ENCODE data around the gene C19orf47.
"Not testable (repeated sequence)": the region's sequence is repeated elsewhere in the genome, so short reads cannot be mapped to it uniquely, and the experiment has no call there.

C19orf47 gene

DNA sequence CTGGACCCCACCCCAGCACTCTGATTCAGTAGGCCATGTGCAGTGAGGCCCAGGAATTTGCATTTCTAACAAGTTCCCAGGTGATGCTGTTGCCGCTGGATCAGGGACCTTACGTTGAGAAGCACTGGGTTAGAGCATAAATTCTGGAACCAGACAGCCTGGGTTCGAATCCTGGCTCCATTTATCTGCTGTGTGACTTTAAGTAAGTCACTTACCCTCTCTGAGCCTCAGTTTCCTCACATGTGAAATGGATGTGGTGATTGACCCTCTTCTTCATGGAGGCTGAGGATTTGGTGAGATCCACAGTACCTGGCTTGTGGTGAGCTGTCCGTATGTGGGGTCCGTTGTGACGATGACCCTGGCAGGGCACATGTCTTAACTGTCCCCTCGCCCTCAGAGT, 25.9 kb upstream of the C19orf47 start:
- no peak for DNase-seq

GRCh38 chr19:40371802-40372122, 23.6 kb upstream of the C19orf47 start:
- no peak for DNase-seq

- DNase-seq: no peak
Observed at GRCh38 chr19:40370997-40371801, 23.0 kb upstream of the C19orf47 start.

DNA sequence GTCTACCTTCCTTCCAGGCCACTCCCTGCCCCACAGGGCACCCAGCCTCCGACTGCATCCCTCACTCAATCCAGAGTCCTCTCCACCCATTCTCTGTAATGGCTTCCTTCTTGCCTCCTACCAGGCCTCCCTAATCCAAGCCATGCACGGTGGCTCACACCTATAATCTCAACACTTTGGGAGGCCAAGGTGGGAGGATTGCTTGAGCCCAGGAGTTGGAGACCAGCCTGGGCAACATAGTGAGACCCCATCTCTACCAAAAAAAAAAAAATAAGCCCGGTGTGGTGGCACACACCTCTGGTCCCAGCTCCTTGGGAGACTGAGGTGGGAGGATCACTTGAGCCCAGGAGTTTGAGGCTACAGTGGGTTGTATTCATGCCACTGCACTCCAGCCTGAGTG, 22.1 kb upstream of the C19orf47 start:
- DNase-seq: not testable (repeated sequence)

DNA sequence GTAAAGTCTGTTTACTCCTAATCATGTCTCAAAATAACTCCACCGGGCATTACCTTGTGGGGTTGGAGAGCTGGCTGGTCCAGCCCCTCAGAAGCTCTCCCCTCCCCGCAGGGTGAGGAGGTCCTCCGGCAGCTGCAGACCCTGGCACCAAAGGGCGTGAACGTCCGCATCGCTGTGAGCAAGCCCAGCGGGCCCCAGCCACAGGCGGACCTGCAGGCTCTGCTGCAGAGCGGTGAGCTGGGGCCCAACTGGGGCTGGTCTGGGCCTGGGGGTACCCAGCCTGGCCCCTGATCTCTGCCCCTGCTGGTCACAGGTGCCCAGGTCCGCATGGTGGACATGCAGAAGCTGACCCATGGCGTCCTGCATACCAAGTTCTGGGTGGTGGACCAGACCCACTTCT, 21.6 kb upstream of the C19orf47 start:
- no peak for DNase-seq

DNA sequence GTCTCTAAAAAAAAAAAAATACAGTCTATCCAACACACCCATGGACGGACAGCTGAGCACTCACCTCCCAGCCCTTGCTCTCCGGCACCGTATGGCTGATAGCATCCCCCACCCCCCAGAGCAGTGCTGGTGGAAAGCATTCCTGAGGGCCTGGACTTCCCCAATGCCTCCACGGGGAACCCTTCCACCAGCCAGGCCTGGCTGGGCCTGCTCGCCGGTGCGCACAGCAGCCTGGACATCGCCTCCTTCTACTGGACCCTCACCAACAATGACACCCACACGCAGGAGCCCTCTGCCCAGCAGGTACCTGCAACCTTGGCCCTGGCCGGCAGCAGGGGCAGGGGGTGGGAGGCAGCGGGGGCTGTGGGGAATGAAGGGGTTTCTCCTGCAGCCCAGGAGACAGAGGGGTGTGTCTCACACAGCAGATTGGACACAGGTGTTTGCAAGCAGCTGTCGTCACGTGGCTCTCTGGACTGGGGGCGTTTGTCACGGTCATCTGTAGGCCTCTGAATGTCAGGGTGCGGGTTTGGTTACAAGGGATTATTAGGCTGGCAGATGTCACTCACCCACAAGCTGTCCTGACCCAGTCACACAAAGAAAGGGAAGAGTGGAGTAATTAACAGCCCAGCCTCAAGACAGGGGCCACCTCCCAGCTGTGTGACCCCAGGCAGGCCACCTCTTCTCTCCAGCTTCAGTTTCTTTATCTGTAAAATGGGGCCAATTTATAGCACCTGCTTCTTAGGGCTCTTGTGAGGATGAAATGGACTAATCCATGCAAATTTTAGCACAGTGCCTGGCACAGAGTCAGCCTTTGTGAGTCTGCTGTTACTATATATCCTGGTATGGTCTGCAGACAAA, 19.6 kb upstream of the C19orf47 start:
- DNase-seq: no peak

- DNase-seq: no peak
Observed at GRCh38 chr19:40366697-40367561, 18.7 kb upstream of the C19orf47 start.

GRCh38 chr19:40365613-40366401, 17.6 kb upstream of the C19orf47 start:
- DNase-seq: no peak

- no peak for DNase-seq
Observed at GRCh38 chr19:40365010-40365409, 16.8 kb upstream of the C19orf47 start.

DNA sequence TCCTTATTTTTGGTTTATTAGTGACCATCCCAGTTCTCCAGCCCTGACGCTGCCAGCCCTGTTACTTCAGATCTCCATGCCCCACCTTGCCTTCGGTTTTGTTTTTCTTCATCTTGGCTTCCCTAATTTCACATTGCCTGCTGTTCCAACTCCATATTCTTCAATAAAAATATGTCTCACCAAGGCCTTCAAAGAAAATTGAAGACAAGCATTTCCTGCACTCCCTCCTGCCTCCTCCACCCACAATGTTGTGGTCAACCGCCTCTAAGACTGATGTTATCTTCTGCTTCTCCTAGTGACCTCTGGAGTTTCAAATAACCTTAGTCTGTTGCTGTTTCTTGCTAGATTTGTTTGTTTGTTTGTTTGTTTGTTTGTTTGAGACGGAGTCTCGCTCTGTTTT, 14.9 kb upstream of the C19orf47 start:
- DNase-seq: no peak

GRCh38 chr19:40362160-40362559, 14.0 kb upstream of the C19orf47 start:
- no peak for DNase-seq

DNA sequence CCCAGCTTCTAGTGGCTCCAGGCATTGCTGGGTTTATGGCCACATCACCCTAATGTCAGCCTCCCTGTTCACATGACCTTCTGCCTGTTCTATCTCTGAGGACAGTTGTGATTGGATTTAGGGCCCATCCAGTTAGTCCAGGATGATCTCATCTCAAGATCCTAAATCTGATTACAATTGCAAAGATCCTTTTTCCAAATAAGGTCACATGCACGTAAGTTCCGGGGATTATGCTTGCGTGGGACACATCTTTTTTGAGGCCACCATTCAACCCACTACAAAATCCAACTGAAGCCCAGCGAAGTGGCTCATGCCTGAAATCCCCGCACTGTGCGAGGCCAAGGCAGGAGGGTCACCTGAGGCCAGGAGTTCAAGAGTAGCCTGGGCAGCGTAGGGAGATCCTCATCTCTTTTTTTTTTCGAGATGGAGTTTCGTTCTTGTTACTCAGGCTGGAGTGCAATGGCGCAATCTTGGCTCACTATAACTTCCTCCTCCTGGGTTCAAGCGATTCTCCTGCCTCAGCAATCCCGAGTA, 12.6 kb upstream of the C19orf47 start:
- no peak for DNase-seq

DNA sequence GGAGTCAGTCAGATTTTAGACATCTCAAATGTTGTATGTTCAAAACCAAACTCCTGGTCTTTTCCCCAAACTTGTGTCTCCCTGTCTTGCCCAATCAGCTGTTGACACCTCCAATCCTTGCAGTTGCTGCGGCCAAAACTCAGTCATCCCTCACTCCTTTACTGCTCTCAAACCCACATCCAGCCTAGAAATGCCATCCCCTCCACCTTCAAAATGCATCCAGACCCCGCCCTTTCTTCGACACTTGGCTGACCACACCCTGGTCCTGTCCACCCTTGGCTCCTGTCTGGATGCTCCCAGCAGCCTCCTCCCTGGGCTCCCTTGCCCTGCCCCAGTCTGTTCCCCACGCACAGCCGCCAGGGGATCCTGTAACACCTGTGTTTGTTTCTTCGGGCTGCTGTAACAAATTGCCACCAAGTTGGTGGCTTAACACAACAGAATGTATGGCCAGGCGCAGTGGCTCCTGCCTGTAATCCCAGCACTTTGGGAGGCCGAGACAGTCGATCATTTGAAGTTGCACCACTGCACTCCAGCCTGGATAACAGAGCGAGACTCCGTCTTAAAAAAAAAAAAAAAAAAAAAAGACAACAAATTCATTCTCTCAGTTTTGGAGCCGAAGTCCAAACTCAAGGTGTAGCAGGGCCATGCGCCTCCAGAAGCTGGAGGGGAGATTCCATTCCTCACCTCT, 12.0 kb upstream of the C19orf47 start:
- DNase-seq: no peak

DNA sequence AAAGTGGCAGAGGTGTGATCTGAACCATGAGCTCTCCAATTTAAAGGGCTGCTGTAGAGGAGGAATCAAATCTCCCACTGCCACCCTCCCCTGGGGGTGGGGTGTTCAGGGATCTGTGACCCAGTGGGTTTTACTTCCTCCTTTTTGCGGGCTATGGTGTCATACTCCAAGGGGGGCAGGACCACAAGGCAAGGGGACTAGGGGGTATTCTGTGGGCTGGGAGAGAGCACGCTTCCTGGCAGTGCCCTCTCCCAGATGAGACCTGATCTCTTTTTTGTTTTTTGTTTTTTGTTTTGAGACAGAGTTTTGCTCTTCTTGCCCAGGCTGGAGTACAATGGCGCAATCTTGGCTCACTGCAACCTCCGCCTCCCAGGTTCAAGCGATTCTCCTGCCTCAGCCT, 10.6 kb upstream of the C19orf47 start:
- DNase-seq: no peak

DNA sequence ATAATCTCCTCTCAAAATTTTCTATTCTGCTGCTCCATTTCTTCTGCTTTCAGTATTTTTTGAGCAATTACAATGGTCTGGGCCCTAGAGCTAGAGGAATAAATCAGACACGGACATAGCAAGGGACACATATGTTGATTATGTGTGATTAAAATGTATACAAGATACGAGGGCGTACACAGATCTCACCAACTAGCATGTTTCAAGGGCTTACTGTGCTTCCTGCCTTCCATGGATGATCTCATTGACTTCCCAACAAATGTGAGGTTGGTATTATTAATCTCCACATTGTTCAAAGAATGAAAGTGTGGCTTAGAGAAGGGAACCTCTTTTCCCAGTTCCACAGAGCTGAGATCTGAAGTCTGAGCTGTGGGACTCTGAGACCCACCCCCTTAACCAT, 9.4 kb upstream of the C19orf47 start:
- no peak for DNase-seq

DNA sequence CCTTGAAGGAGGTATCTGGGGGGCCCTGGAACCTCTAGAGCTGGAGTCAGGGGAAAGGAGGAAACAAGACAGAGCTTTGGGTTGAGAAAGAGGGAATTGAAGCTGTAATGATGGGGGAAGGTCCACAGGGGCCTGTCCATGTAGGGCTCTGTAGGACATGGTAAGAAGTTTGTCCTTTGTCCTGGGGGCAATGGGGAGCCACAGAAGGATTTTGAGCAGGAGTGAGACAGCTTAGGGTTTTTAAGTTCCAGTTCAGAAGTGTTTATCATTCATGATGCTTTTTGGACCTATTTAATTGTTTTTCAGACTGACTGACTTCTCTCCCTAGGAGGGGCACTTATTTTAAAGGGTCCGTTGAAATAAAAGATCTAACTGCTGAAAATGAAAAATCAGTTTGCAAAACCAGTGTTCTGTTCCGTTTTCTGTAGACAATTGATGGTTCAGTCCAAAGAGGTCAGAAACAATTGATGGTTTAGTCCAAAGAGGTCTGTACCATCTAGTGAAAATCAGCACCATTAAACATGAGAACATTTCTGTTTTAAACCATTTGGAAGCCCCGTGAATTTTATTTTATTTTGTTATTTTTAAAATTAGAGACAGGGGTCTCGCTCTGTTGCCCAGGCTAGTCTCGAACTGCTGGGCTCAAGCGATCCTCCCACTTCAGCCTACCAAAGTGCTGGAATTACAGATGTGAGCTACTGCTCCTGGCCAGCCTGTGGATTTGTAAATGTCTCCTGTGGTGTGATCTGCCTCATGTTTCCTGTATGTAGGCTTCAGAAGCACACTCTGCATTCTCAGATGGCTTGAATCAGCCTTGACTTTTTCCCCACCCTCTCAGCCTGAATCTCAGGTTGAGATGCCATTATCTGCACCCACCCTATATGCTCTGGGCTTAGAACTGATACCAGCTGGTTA, 8.7 kb upstream of the C19orf47 start:
- DNase-seq: no peak

DNA sequence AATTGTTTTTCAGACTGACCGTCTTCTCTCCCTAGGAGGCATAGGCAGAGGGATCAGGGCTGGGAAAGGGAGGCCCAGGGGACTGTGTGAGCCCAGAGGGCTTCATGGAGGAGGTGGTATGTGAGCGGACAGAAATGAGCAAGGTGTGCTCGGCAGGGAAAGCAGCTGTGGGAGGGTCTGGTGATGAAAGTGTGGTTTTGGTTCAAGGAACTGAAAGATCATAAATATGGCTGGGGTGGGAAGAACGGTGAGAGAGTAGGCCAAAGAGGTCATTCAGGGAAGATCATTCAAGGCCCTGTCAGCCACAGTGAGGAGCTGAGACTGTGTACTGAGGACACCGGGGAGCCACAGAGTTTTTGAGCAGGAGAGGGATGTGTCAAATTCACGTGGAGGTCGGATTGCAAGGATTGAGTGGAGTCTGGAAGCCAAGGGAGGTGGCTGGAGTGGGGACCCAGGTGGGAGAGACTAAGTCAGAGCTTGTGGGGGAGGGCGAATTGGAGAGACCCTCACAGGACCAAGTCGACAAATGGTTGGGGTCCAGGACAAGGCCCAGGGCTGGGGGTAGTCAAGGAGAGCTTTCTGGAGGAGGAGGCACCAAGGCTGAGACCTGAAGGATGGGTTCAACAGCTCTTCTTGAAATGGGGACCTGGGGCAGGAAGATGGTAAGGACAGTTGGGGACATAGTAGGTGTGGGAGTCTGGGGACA, 7.9 kb upstream of the C19orf47 start:
- DNase-seq: no peak

DNA sequence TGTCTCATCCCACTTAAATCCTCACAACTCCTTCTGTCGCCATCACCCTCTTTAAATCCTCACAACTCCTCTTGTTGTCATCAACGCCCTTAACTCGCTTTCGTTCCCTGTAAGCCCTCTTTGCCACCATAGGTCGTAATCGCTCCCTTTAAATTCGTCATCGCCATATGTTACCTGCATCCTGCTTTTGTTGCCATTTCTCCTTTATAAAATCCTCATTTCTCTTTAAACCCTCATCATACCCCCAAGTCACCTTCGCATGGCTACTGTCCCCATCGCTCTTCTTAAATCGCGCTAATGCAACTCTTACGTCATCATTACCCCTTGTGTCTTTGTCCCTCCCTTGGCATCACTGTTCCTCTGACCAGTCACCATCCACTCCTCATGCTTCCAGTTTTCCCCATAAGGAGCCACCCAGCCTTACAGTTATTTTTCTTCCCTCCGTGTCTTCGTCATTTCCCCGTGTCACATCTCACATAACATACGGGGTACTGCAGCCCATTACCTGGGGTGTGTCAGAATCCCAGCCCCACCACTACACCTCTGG, 837 bp upstream of the C19orf47 start:
- DNase-seq: no peak

GRCh38 chr19:40344422-40344821, 3.8 kb downstream of the C19orf47 start:
- DNase-seq: no peak

Measured in NCI-H2107 (cell line).